ENCODE measurements around the gene RNF40.

The RNF40 gene

DNA sequence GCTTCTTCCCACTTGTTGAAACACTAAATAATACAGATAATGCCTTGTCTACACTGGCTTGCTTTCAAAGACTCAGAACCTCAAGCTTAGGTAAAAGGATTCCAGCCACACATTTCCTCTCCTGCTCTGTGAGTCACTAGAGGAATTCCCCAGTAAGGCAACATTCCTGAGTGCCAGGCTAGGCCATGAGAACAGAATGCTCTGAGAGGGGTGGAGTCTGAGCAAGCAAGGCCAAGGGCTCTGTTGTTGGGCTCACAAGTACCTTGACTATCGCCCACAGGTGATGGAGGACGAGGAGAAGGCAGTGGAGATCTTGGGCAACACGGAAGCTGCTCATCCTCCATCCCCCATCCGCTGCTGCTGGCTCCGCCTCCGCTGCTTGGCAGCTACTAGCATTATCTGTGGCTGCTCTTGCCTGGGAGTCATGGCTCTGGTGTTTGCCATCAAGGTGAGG, 20.6 kb upstream of the RNF40 start:
- DNase-seq, result no peak

- DNase-seq, result no peak
These were observed 18.4 kb upstream of the RNF40 start for GRCh38 chr16:30743716-30744115.

GRCh38 chr16:30744183-30744582, 17.9 kb upstream of the RNF40 start:
- no peak for DNase-seq

DNA sequence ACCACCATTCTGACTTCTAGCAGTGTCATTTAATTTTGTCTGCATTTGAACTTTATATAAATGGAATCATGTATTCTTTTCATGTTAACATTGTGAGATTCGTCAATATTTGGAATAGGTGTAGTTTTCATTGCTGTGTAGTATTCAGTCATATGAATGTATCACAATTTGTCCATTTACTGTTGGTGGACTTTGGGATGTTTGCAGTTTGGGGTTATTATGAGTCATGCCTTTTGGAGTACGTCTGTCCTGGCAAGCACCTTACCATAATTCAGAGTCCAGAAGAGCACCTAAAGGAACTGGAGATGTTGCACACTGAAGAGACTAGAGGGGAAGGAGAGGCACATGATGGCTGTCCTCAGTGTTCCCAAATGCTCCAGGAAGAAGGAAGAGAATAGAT, 17.0 kb upstream of the RNF40 start:
- DNase-seq, result no peak

DNA sequence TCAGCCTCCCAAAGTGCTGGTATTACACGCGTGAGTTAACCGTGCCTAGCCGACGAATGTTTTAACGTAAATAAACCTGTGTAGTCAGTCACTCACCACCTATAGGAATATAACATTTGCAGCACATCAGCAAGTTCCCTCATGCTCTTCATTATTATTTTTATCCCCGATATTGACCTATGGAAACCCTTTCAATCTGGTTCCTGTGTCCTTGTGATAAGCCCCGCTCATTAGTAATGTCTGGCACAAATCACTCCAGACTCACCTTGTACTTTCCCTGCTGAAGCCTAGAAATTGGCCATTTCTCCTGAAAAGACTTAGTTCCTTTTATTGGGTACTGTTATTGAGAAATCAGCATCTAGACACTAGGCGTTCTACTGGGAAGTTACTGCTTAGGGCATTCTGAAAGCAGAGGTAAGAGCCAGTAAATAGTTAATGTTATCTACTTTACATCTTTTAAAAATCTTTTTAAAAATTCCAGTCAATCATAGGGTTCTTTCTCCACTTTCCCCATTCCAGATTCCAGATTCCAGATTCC, 15.4 kb upstream of the RNF40 start:
- no peak for DNase-seq

DNA sequence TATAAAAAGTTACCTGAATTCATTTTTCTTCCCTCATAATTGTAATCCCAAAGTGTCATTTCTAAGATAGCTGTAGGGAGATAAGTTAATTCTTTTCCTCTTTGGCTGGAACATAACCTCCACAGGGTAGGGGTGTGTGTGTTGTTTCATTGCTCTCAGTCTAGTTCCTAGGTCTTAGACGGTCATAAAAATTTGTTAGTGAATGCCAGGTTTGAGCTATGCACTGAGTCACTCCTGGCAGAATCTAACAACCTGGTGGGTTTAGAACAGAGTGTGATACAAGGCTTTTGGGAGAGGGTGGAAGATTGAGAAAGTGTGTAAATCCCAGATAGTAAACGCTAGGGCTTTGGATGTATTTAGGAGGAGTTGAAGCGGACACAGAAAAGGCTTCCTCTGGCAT, 14.8 kb upstream of the RNF40 start:
- DNase-seq, result no peak

GRCh38 chr16:30747799-30748633, 14.1 kb upstream of the RNF40 start, which contains the start of gene PHKG2:
TSS of gene PHKG2 (plus strand) at chr16:30748425. CDS start at chr16:30748821, 396 bp downstream.
- peak; percentile 97 for DNase-seq

GRCh38 chr16:30748634-30749445, 13.3 kb upstream of the RNF40 start:
- no peak for DNase-seq

DNA sequence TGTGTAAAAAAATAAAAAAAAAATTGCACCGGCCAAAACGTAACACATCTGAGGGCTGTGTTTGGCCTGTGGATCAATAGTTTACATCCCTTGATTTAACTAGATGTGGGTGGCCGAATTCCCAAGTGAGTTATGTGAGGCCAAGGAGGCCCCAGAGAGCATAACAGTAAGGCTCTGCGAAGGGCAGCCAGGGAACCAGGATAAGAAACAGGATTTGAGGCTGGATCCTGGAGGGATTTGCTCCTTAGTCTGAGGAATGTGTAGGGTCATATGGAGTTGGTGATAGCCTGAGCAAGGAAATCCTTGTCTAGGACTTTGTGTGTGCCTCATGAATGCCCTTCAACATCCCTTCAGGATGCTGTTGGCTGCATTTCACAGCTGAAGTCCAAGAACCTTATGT, 11.9 kb upstream of the RNF40 start:
- no peak for DNase-seq

- DNase-seq, result no peak
These were observed 11.2 kb upstream of the RNF40 start for GRCh38 chr16:30750876-30751465.

DNA sequence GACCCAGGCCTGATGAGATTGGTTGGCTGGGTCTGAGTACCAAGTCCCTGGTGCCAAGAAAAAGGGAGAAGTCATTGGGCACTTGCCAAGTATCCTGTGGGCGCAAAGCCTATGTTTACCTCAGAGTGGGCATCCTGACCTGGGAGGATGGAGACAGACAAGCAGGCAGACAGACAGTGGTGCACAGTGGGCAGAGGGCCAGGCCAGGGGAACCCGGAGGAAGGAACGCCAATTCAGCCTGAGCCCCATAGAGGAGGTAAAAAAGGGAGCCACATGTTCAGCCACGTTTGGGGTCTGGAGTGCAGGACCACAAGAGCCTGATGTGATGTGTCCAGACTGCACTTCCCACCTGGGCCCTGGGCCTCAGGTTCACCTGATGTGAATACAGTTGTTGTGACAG, 8.5 kb upstream of the RNF40 start:
- DNase-seq, result no peak

- no peak for DNase-seq
These were observed 6.0 kb upstream of the RNF40 start for GRCh38 chr16:30755955-30756780.

DNA sequence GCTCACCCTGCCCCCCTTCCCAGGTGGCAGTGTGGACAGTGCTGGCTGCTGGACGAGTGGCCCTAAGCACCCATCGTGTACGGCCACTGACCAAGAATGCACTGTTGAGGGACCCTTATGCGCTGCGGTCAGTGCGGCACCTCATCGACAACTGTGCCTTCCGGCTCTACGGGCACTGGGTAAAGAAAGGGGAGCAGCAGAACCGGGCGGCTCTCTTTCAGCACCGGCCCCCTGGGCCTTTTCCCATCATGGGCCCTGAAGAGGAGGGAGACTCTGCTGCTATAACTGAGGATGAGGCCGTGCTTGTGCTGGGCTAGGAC, 5.4 kb upstream of the RNF40 start:
- DNase-seq, result no peak

GRCh38 chr16:30757316-30757715, 4.8 kb upstream of the RNF40 start:
- DNase-seq, result no peak

- DNase-seq, result no peak
These were observed 3.1 kb upstream of the RNF40 start for GRCh38 chr16:30758988-30759491.

DNA sequence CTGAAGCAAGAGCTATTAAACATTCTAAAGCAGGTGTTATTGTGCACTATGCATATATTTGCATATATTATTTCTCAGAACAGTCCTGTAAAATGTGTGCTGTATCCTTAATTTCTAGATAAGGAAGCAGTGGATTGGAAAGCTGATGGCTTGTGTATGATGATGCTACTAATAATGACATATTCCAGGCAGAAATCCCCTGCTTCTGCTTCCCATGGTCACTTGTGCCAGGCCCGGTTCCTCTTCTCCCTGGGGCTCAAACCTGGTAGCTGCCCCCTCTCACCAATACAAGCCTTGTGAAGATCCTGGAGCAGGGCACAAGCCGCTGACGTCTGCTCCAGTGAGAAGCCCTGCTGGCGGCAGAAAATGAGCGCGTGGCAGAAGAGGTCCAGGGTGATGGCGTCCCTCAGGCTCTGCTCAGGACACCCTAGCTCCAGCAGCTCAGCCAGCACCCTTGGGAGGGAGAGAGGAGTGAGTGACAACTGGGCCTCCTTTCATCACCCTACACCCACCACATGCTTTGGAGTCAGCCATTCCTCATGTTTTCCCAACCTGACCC, 2.0 kb upstream of the RNF40 start:
- no peak for DNase-seq

- no peak for DNase-seq
These were observed 1.3 kb upstream of the RNF40 start for GRCh38 chr16:30760577-30761426.

DNA sequence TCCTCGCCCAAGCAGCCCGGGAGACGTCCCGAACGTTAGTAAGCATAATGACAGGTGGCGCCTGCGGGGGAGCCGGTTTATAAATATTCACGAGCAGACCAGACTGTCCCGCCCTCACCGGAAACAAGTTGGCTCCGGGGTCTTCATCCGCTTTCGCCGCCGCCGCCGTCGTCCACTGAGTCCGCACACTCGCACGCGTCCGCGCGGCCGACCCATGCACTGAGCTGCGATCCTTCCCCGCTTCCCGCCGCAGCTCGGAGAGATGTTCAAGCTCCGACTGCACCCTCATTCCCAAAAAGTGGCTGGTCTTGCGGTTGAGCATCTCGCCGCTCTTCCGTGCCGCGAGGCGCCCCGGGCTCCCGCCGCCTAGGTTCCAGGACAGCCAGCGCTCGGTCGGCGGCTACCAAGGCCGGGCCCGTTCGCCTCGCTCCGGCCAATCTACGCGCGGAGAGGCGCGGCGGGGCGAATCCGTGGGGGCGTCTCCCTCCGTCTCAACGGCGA, 645 bp upstream of the RNF40 start:
- no peak for DNase-seq

DNA sequence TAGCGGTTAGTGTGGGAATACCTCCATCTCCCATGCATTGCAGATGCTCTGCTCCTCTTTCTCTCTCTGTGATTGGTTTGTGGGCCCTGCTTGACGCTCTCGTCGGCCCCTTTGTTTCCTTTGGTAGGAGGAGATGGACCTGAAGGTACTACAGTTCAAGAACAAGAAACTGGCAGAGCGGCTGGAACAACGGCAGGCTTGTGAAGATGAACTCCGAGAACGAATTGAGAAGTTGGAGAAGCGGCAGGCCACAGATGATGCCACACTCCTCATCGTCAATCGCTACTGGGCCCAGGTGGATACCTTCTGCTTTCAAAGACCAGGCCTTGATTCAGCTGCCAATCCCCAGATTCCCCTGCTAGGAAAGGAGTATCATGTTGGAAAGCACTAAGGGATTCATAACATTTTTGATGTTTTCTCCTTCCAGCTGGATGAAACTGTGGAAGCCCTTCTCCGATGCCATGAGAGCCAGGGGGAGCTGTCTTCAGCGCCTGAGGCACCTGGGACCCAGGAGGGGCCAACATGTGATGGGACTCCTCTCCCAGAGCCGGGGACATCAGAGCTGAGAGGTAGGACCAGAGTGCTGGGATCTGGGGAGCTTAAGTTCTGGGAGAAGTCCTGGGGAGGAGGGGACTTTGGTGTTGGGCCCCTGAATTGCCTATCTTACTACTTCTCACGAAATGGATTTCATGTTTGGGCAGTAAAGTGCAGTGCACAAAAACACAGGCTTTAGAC, 1.0 kb downstream of the RNF40 start:
- no peak for DNase-seq

DNA sequence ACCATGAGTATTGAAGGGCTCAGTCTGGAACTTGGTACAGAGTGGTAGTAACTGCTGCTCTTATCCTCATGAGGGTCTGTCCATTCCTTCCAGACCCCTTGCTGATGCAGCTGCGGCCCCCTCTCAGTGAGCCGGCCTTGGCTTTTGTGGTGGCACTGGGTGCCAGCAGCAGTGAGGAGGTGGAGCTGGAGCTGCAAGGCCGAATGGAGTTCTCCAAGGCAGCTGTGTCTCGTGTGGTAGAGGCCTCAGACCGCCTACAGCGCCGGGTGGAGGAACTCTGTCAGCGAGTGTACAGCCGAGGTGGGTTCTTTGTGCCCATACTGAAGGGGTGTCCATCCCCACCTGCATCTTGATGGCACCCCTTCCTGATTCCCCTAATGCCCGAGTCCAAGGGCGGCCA, 2.0 kb downstream of the RNF40 start:
- DNase-seq, result no peak
